Heart left ventricle (tissue), 13 donors: ENCODE measurements around the gene CHMP5.

Experiments used
- POLR2A ChIP-seq, 2 donors: fragments of 450-650 bp; IDR thresholded peaks; one replicate each; pipeline ENCODE4 v1.6.1; 2017; ENCODE audit warnings: antibody characterized with exemption in 2 of 2, mild to moderate bottlenecking in 2 of 2, moderate library complexity in 2 of 2
- TF ChIP-seq, protein P1 (sequence below), 12 donors: fragments of 200-600 bp; sonication (generic) in 4 of 12; IDR thresholded peaks; one replicate each; pipeline versions ENCODE4 v1.5.0 to v1.8.0; 2018 to 2022; ENCODE audit warnings: antibody characterized with exemption in 12 of 12, mild to moderate bottlenecking in 5 of 12
- donor health status: ischemic (EF 13 %, LVEDD 7.1; RV severe dilation, severe dysfunction).
- donor health status: DM: no; HTN: yes; CAD: no.
- donor health status: DM: no; HTN: no; CAD: no.
- donor health status: ischemic (EF 25% LVEDD 6.9; RV normal size, moderate dysfunction).
- donor health status: ischemic (EF 25% LVEDD 5.7; RV mildly dilated, moderate dysfunction).
- donor health status: ischemic (EF 35%, LVEDD 5.7; RV mildly dilated, moderate dysfunction).
- donor health status: nonischemic (EF 11% LVEDD 7.7; RV severe dilation, severe dysfunction).
- donor health status: DM: yes; HTN: yes; CAD: no.
- donor health status: PGD.
- donor health status: ischemic (EF 29% LVEDD 5.4; RV normal size, mild dysfunction).
- donor health status: nonischemic (EF 23%, LVEDD 6.1; RV moderate dilation, normal function).

DNA sequence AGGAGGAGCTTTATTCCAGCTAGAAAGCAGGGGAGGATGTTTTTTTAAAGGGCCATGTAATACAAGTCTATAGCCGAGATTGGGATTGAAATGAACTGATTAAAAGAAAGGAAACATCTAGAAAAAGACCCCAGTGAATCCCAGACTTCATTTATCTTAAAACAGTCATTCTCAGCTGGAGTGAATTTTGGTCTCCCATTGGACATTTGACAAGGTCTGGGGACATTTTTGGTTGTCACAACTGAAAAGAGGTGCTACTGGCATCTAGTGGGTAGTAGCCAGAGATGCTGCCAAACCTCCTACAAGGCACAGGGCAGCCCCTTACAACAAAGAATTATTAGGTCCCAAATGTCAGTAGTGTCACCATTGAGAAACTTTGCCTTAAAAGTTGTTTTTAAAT is 41.2 kb upstream of the CHMP5 start:
- TF ChIP-seq, protein P1, sequence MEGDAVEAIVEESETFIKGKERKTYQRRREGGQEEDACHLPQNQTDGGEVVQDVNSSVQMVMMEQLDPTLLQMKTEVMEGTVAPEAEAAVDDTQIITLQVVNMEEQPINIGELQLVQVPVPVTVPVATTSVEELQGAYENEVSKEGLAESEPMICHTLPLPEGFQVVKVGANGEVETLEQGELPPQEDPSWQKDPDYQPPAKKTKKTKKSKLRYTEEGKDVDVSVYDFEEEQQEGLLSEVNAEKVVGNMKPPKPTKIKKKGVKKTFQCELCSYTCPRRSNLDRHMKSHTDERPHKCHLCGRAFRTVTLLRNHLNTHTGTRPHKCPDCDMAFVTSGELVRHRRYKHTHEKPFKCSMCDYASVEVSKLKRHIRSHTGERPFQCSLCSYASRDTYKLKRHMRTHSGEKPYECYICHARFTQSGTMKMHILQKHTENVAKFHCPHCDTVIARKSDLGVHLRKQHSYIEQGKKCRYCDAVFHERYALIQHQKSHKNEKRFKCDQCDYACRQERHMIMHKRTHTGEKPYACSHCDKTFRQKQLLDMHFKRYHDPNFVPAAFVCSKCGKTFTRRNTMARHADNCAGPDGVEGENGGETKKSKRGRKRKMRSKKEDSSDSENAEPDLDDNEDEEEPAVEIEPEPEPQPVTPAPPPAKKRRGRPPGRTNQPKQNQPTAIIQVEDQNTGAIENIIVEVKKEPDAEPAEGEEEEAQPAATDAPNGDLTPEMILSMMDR (IDR thresholded peaks at IDR 0.05) = peak in 5 of 12 donors; percentile 7 to 28 (median 17)
- no peak for TF ChIP-seq POLR2A (IDR thresholded peaks at IDR 0.05)
